AG20443 (cell line): Measurements from ENCODE around the gene GGACT.
A peak's percentile ranks its signal among the peaks of the same experiment; 100 is the strongest.
"Not testable (repeated sequence)": the region's sequence is repeated elsewhere in the genome, so short reads cannot be mapped to it uniquely, and the experiment has no call there.

Experiments
- DNase-seq: peaks from one replicate; pipeline ENCODE4 v3.0.0; 2012; ENCODE audit warnings: low spot score, mixed read lengths

GGACT gene

DNA sequence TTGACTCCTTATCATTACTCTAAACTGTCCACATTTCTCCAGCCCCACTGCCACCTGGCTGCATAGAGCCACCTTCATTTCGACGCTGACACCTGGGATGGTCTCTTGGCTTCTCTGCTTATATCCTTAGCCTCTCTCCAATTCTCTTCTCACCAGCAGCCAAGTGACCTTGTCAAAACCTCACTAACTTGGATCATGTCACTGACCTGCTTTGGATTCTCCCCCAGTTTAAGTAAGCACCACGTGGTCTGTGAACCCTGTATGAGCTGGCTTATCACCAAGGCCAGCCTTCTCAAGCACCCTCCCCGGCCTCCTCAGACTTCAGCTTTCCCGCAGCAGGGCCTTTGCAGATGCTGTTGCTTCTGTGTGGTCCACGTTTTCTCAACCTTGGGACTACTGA is 12.3 kb upstream of the GGACT start:
- no peak for DNase-seq

DNA sequence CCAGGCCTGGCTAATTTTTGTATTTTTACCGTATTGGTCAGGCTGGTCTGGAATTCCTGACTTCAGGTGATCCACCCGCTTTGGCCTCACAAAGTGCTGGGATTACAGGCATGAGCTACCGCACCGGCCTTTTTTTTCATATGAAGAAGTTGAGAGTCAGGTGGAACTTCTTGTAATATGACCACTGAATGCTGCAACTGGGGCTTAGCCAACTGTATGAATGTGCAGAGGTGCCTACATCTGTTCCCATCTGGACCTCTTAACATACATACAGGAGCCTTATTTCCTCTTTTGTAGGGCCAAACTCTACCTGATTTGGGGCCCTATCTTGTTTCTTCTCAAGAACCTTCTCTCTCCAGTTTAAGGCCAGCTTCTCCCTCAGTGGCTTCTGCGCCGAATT is 11.9 kb upstream of the GGACT start:
- DNase-seq, result no peak

DNA sequence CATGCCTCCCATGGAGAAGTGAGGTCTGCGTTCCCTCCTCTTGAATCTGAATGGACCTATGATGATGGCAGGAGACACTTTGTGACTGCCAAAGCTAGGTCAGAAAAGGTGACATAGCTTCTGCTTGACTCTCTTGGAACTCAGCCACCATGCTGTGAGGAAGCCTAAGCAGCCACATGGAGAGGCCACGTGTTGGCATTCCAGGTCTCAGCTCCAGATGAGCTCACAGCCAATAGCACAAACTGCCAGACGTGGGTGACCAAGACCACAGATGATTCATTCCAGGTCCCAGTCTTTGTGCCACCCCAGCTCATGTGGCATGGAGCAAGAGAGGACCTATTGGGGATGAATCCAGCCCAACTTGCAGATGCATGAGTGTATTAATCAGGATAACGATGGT is 8.7 kb upstream of the GGACT start:
- DNase-seq, result no peak

DNA sequence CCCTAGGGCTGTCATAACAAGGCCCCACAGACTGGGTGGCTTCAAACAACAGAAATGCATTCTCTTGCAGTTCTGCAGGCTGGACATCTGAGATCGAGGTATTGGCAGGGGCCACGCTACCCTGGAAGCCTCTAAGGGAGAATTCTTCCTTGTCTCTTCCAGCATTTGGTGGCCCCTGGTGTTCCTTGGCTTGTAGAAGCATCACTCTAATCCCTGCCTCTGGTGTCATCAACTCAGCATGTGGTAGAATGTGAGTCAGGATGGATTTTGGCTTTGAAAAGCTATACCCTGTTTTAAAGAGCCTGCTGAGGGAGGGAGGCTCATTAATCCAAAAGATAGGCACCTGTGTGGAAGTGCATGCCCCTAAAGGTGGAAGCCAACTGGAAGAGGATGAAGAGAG is 7.9 kb upstream of the GGACT start:
- no peak for DNase-seq

DNA sequence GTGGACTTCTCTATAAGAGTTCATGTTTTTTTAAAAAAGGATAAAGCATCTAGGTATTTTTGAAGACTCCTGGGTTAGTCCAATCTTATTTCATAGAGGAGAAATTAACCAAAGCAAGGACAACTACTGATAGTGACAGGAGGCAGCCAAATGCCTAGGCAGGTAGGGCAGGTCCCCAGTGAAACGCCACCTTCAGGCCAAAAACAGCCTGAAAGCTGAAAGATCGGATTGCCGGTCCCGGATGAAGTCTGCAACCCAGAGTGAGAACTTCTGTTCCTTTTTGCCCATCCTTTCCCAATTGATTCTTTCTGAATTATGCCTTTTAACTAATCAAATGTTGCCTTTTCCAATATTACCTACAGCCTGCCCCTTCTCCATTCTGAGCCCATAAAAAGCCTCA is 6.1 kb upstream of the GGACT start:
- no peak for DNase-seq

DNA sequence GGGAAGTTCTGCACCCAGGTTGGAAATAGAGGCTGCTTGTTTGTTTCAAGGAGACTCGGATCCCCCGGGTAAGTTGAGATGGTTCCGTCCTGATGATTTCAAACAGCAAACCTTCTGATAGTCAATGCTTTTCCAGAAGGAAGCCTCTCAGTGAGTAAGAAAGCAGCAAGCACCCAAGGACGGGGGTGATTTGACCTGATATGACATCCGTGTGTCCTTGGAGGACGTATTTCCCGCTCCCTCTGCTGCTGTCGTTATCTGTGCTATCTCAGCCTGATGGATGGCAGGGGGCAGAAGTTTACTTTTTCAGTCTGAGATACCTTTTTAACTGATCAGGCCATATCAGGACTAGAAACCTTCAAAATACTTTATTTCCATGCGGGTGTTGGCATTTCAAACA is 5.7 kb upstream of the GGACT start:
- DNase-seq, result no peak

DNA sequence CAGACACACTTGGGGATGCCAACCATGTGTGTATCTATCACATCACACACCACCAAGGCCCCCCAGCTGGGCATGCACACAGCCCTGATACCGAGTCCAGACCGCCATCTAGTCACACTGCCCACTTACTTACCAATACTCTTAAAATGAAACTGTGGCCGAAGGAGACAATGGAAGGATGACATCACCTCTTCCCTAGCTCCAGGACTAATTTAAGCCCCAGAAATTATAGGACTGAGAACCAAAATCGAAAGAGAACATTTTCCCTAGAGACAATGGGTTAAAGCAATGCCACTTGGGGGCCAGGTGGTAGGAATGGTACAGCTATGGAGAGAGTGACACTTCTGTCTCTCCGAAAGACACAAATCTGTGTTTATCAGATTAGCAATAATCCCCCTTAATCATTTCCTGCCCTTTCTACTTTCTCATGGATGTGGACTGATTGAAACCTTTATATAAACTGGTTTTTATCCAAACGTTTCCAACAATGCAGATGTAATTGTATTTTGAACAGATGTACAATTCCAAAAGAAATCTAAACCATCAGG is 663 bp upstream of the GGACT start:
- no peak for DNase-seq

DNA sequence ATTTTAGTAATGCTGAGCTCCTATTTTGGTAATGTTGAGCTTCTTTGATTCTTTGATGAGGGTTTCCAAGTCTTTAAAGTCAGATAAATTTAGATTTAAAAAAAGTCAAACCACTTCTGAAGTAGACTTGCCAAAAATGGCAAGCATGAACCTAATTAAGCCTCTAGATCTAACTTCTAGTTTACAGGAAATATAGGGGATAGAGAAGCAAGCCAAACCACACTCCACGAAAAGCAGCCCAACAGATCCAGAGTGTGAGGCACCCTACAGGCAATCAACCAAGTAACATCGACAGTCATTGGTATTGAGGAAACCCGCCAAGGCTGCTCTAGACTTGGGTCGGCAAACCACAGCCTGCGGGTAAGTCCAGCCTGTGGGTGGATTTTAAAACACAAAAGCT is 3.7 kb downstream of the GGACT start:
- no peak for DNase-seq

DNA sequence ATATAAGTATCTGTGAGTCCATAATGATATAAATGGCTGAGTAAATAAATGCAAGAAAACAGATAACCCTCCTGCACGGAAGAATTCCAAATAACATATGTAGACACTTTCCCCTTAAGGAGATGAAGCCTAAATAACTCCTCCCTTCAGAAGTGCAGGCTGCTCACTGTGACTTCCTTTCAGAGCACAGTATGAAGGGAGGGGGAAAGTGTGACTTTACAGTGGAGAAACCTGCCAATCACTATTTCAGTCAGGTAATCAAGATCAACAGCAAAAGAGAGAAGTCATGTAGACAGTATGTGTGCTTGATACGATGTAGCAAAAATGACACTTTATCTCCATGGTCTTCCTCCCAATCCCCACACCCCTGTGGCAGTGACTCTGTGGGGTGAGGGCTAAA is 7.1 kb downstream of the GGACT start:
- DNase-seq, result no peak

DNA sequence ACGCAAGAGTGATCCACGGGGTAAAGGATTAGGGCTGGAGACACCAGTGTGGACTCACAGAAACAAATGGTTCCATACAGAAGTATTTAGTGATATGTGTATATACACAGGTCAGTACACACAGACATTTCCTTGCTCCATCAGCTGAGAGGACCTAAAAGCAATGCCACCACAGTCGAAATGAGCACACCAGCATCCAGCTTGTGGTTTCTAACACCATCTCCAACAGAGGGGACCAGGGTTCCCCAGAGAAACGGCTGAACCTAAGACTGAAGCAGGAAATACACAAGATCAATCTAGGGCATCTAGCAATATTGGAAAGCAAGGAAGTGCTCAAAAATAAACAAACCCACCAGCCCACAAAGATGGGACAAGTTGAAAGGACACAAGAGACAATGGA is 7.6 kb downstream of the GGACT start:
- DNase-seq, result no peak

DNA sequence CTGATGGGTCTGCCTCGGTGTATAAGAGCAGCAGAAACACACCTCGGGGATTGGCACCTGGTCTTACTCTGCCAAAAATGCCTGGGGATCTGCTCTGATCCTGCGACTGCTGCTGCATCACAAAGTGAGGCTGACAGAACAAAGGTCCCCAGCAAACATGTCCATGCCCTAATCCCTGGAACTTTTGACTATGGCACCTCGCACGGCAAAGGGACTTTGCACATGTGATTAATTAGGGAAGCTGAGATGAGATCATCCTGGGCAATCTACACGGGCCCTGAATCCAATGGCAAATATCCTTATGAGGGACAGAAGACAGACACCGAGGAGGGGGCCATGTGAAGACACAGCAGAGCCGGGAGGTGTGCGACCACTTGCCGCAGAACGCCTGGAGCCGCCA is 8.5 kb downstream of the GGACT start:
- DNase-seq, result no peak

DNA sequence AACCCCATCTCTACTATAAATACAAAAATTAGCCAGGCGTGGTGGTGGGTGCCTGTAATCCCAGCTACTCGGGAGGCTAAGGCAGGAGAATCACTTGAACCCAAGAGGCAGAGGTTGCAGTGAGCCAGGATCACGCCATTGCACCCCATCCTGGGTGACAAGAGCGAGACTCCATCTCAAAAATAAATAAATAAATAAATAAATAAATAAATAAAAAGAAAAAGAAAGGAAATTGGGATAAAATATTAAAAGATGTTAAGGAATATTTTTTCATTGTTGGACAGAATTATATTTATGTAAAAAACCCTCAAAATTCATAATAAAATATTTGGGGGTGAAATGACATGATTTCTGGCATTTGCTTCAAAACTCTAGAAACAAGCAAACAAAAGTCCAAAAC is 11.3 kb downstream of the GGACT start:
- not testable (repeated sequence) for DNase-seq

DNA sequence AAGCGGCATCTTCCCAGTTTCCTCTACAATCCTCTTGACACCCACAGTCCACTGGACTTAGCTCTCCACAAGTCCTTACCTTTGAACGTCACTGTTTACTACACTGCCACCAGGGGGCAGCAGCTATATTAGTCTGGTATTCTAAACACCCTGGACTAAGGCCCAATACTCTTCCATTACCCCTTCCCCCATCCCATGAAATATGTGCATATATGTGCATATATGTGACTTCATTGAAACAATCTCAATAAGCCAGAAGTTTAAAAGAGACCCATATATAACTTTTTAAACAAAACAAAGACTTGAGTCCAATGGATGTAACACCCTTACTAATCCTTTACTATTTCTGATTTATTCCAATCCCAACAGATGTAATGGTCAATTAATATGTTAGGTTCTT is 15.5 kb downstream of the GGACT start:
- peak; percentile 72 for DNase-seq

DNA sequence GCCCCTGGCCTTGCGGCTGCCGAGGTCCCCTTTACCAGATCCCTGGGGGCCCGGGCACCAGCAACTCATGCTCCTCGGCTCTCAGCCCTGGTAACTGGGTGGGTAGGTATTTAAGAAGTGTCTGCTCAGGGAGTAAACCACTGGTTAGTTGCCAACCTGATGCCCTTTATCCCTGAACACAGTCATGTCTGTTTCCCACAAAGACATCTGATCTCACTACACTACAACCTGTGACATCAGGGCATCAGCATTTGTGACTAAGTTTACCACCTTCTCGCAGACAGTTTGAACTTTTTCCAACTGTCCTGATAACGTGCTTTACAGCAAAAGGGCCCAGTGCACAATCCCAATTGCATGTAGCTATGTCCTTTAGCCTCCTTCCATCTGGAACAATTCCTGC is 22.0 kb downstream of the GGACT start:
- no peak for DNase-seq

DNA sequence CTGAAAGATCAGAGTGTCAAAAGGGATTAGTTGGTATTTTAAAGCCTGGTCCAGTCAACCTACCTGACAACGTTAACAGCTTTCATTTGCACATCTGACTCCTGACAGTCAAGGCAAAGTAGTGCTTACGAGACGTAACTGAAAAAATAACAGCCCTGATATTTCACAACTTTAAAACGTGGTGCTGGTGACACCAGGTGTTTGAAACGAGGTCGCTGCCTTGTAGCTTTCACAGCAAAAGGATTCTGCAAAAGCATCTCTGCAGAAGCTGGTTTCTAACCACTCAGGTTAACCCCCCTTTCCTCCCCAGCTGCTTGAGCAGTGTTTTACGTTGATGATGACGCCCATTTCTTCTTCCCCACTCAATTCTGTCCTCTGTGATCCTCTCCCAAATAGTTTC is 23.3 kb downstream of the GGACT start:
- no peak for DNase-seq

DNA sequence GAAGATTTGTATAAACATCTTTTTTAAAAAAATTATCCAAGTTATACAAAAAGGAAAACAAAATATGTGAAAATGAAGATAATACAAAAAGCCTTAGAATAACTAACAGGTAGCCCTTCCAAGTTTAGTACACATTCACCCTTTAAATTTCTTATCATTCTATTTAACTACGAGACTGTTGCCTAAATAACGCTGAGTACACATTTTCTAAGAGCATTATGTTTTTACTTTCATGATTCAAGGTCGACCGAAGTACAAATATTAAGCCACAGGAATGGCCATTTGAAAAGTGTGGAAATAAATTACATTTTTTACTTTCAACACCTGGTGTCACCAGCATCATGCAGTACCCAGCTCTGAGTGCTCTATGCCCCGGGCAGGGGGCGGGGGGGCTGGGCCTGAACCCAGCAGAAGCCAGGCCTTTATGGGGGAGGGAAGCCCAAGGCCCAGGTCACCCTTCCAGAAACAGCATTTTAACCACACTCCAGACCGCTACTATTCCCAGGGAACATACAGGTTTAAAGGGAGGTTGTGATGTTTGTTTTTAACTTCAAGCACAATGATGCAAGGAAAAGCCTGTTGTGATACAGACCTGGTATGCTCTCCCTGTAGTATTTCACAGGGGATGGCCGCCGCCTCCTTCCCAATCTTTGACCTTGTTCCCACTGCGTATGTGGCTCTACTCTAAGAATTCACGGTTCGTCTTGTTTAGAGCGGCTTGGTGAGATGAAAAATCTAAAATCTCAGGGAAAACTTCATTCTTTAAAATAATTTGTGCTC is 24.0 kb downstream of the GGACT start:
- DNase-seq, result no peak

DNA sequence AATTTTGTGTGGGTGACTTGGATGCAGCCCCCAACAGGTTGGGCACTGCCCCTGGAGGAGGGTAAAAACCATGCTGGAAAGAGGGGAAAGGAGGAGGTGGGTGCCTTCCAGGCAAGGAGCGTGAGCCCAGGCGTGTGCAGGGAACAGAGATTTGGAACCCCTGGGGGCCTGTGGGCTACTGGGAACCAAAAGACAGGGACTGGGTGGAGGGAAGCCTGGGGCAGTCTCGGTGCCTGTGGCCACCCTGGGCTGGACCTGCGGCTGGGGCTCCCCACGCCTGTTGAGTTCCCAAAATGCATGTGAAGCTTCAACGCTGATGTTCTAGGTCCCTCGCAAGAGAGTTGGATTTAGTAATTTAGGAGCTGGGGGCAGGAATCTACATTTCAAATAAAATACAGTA is 24.8 kb downstream of the GGACT start:
- no peak for DNase-seq

DNA sequence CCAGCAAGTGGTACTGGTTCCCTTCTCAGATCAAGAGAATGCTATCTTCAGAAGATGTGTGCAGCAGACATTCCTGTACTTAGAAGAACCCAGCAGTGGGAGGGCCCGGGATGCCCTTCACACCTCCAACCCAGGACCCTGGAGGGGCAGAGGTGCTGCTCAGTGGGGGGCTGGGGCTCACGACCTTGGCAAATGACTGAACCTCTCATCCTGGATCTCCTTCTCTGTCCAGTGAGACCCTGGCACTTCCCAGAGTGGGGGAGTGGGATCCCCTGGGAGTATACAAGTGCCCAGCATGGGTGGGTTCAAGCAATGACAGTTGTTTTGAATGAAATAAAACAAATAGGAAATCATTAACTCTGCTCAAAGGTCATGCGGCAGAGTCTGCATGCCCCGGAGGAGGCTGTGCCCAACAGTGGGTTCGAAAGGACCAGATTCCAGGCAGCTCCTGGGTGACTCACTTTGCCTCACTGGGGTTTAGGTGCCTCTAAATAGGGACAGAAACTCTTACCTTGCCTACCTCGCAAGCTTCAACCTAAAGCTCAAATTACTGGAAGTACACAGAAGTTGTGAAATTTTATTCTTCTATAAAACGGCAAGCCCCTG is 26.9 kb downstream of the GGACT start:
- DNase-seq, result no peak

DNA sequence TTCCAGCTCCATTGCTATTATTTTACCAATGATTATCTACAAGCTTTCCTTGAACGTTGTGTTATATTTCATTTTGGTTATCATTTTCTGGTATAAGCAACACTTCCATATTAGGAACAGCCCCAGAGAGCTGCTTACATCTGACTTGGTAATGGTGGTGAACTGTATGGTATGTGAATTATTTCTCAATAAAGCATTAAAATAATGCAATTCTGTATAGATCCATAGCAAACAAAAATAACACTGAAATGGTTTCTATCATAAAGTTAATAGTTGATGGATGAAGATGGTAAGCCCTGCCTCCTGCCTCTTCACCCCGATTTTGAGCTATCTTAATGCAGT is 27.5 kb downstream of the GGACT start:
- no peak for DNase-seq

DNA sequence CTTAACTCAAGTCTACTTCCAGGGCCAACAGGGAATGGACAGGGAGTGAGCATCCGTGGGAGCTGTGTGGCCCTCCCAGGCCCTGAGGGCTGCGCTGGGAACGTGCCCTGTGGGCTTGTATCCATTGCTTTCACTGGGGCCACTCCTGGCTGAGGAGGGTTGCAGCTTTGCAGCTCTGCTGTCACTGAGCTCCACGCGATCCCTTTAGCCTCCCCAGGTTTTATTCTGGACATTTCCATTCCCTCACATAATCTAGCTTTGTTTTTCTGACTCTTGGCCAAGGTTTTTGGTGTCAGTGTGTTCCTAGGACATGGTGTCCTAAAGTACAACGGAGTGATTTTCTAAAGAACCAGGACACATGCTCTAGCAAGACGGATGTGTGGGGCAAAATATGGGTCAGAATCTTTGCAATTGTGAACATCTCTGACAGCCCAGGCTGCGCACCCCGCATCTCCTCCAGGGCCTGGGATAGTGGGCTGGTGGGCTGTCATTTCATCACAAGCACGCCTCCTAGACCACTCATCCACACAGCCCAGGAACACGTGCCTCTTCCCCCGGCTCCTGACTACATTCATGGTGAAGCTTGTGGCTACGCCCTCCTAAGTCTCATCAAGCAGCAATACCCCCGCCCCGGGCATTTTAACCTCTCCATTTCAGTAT is 28.0 kb downstream of the GGACT start:
- DNase-seq, result no peak

DNA sequence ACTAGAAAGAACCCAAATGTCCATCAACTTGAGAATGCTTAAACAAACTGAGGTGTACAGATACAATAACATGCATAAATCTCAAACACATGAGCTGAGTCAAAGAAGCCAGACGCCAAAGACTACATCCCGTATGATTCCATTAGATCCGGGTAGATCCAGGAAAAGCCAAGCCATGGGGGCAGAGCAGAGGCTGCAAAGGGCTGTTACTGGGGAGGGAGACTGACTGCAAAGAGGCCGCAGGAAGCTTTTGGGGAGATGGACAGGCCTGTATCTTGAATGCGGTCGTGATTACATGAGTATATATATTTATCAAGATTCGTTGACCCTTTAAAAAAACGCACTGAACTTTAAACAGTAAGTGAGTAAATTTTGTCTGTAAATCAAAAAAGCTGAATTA is 28.7 kb downstream of the GGACT start:
- DNase-seq, result no peak

DNA sequence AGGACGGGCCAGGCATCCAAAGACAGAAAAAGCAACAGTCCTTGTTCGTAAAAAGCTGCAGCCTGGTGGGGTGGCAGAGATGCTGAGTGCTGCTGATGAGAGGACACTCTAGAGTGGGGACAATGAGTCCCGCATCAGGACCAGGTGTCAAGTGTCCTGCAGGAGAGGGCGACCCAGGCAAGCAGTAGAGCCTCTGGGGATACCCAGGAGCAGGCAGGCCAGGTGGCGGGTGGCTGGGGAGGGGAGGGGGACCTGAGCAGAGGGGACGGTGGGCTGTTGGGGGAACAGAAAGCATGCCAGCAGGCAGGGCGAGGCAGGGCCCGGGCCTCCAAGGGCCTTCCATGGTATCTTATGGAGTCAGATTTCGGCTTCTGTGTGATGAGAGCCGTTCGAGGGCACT is 35.8 kb downstream of the GGACT start:
- DNase-seq, result no peak

DNA sequence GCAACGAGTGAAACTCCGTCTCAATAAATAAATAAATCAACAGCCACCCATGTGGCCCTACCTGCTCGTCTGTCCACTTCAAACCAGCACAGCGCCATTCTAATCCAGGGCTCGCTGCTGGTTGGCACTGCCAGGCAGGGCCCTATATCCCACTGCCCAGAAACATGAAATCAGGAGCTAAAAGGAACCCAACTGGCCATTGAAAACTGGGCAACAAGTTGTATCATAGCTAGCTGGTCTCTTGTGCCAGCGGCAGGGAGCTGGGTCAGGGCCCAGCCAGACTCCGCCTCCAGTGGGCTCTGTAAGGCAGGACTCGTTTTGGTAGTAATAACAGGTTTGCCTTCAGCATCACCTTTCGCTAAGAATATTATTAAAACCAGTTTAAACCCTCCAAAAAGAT is 39.3 kb downstream of the GGACT start:
- DNase-seq, result no peak
